ENCODE data around the gene KRTAP10-7.
"Not testable (repeated sequence)": the region's sequence is repeated elsewhere in the genome, so short reads cannot be mapped to it uniquely, and the experiment has no call there.

The KRTAP10-7 gene

GRCh38 chr21:44643741-44644310 lies 43.4 kb downstream of the KRTAP10-7 start:
- H3K27ac ChIP-seq = no peak overlapping the region
- CTCF ChIA-PET = no interaction called here
- no peak for DNase-seq (ENCODE audit: low spot score)
- POLR2A ChIA-PET (ENCODE audit: low non-redundant PET) = no interaction called here
- no peak for TF ChIP-seq CTCF (conservative IDR thresholded peaks at IDR 0.05; ENCODE audit: low read depth)

- CTCF ChIA-PET = no interaction called here
- no peak for TF ChIP-seq CTCF (conservative IDR thresholded peaks at IDR 0.05; ENCODE audit: low read depth)
- POLR2A ChIA-PET (ENCODE audit: low non-redundant PET) = no interaction called here
- DNase-seq (ENCODE audit: low spot score) = no peak
- H3K27ac ChIP-seq = no peak overlapping the region
Observed at GRCh38 chr21:44644878-44645277, 44.5 kb downstream of the KRTAP10-7 start.

GRCh38 chr21:44646366-44647221 lies 46.2 kb downstream of the KRTAP10-7 start, which contains the start of gene KRTAP10-11:
Gene KRTAP10-11, plus strand, starts transcription at chr21:44646414. Its CDS starts 45 bp downstream, at chr21:44646459.
- not testable (repeated sequence) for H3K27ac ChIP-seq; DNase-seq (ENCODE audit: low spot score)
- POLR2A ChIA-PET (ENCODE audit: low non-redundant PET) = interaction anchor here (0.7 kb wide), 1 partner anchor 271 kb away, joined by 3 read pairs; no protein-coding TSS in a partner anchor
- CTCF ChIA-PET = interaction anchor here (0.6 to 1.4 kb wide), 3 partner anchors 72 to 315 kb away, joined by 3 to 7 read pairs (median 3); no protein-coding TSS in a partner anchor

GRCh38 chr21:44647222-44647552 lies 46.8 kb downstream of the KRTAP10-7 start:
- H3K27ac ChIP-seq = no peak overlapping the region
- POLR2A ChIA-PET (ENCODE audit: low non-redundant PET) = no interaction called here
- DNase-seq (ENCODE audit: low spot score) = no peak
- CTCF ChIA-PET = interaction anchor here (0.6 to 1.4 kb wide), 3 partner anchors 13 to 136 kb away, joined by 3 to 7 read pairs (median 3); no protein-coding TSS in a partner anchor
- TF ChIP-seq CTCF (conservative IDR thresholded peaks at IDR 0.05; ENCODE audit: low read depth) = no peak

- no peak for DNase-seq (ENCODE audit: low spot score)
- ChIA-PET POLR2A (ENCODE audit: low non-redundant PET) (no interaction called here), CTCF (no interaction called here)
- no peak overlapping the region for H3K27ac ChIP-seq
- no peak for TF ChIP-seq CTCF (conservative IDR thresholded peaks at IDR 0.05; ENCODE audit: low read depth)
Observed at GRCh38 chr21:44648557-44649311, 48.3 kb downstream of the KRTAP10-7 start.

- no peak for DNase-seq (ENCODE audit: low spot score)
- ChIA-PET POLR2A (ENCODE audit: low non-redundant PET) (no interaction called here), CTCF (no interaction called here)
- TF ChIP-seq CTCF (conservative IDR thresholded peaks at IDR 0.05; ENCODE audit: low read depth) = no peak
- H3K27ac ChIP-seq = no peak overlapping the region
Observed at GRCh38 chr21:44649521-44650100, 49.2 kb downstream of the KRTAP10-7 start.
